CD8-positive, alpha-beta memory T cell (primary cell): ENCODE measurements around the gene ATN1. TPM values are rescaled to one million over a fixed set of nuclear protein-coding genes. Genes with fewer than 3 reads are reported as not detected.

Source experiments
- CTCF ChIA-PET: fragments of 350-600 bp; sonication (Branson Sonifier 250); formaldehyde crosslinking; loops from one replicate; lab custom pipeline; 2021; ENCODE audit warnings: antibody characterized with exemption; lab: Charles Lee
- POLR2A ChIA-PET: fragments of 350-600 bp; sonication (Branson Sonifier 250); formaldehyde crosslinking; loops from one replicate; lab custom pipeline; 2021; ENCODE audit warnings: antibody characterized with exemption; lab: Charles Lee
- DNase-seq, 5 donors: peaks; one replicate each; pipeline versions ENCODE4 v3.0.0 to v3.0.0-alpha.2; 2020 to 2022; ENCODE audit warnings: mixed read lengths in 1 of 5
- H3K27ac ChIP-seq: one replicate; pipeline ENCODE4 v1.7.0; 2013; ENCODE audit warnings: low read depth, mild to moderate bottlenecking, low read length, moderate library complexity
- H3K27me3 ChIP-seq: 2 replicates; pipeline ENCODE4 v1.7.0; 2013; ENCODE audit warnings: low read length, mild to moderate bottlenecking; ENCODE audit not compliant: insufficient read depth, poor library complexity, severe bottlenecking
- H3K36me3 ChIP-seq: 2 replicates; pipeline ENCODE4 v1.7.0; 2013; ENCODE audit warnings: mild to moderate bottlenecking, low read length, moderate library complexity; ENCODE audit not compliant: insufficient read depth
- H3K4me1 ChIP-seq: 2 replicates; pipeline ENCODE4 v1.7.0; 2013; ENCODE audit warnings: mild to moderate bottlenecking, low read length, moderate library complexity; ENCODE audit not compliant: insufficient read depth
- H3K4me3 ChIP-seq: 2 replicates; pipeline ENCODE4 v1.7.0; 2013; ENCODE audit warnings: mild to moderate bottlenecking, low read length
- H3K9me3 ChIP-seq: 2 replicates; pipeline ENCODE4 v1.7.0; 2013; ENCODE audit warnings: mild to moderate bottlenecking, low read length
- H3K27ac Mint-ChIP-seq, 8 donors: one replicate each; pipeline ENCODE4 v1.8.0; 2020 to 2021; ENCODE audit warnings: mixed read lengths in 8 of 8, mild to moderate bottlenecking in 6 of 8, inconsistent platforms in 3 of 8, moderate library complexity in 3 of 8
- H3K27me3 Mint-ChIP-seq, 2 donors: one replicate each; pipeline ENCODE4 v1.8.0; 2020 to 2021; ENCODE audit warnings: mixed read lengths in 2 of 2, mild to moderate bottlenecking in 1 of 2, moderate library complexity in 1 of 2
- H3K36me3 Mint-ChIP-seq, 3 donors: one replicate each; pipeline ENCODE4 v1.8.0; 2020 to 2021; ENCODE audit warnings: mixed read lengths in 3 of 3, inconsistent platforms in 1 of 3, mild to moderate bottlenecking in 1 of 3
- H3K4me1 Mint-ChIP-seq, 3 donors: one replicate each; pipeline ENCODE4 v1.8.0; 2020 to 2021; ENCODE audit warnings: mixed read lengths in 3 of 3, inconsistent platforms in 1 of 3, mild to moderate bottlenecking in 1 of 3
- H3K4me3 Mint-ChIP-seq, 7 donors: one replicate each; pipeline ENCODE4 v1.8.0; 2020 to 2021; ENCODE audit warnings: mixed read lengths in 7 of 7, mild to moderate bottlenecking in 6 of 7, moderate library complexity in 4 of 7, inconsistent platforms in 2 of 7
- H3K9me3 Mint-ChIP-seq, 5 donors: one replicate each; pipeline ENCODE4 v1.8.0; 2020 to 2022; ENCODE audit warnings: mixed read lengths in 5 of 5, mild to moderate bottlenecking in 3 of 5, moderate library complexity in 2 of 5, inconsistent platforms in 1 of 5
- polyA plus RNA-seq: library from polyadenylated mRNA; unstranded; fragments of 300-500 nt; fragmentation: Illumina TruSeq; gene quantifications from one replicate; pipeline ENCODE4 v1.2.3, GENCODE V29; 2021
- total RNA-seq, 2 experiments: library from RNA; stranded (reverse); gene quantifications; one replicate each; pipeline ENCODE4 v1.2.3, GENCODE V29; 2021

Gene ATN1
- total and polyA plus RNA-seq, 3 experiments from 2014 or later: 0.62 to 60.4 (median 54.8) TPM

DNA sequence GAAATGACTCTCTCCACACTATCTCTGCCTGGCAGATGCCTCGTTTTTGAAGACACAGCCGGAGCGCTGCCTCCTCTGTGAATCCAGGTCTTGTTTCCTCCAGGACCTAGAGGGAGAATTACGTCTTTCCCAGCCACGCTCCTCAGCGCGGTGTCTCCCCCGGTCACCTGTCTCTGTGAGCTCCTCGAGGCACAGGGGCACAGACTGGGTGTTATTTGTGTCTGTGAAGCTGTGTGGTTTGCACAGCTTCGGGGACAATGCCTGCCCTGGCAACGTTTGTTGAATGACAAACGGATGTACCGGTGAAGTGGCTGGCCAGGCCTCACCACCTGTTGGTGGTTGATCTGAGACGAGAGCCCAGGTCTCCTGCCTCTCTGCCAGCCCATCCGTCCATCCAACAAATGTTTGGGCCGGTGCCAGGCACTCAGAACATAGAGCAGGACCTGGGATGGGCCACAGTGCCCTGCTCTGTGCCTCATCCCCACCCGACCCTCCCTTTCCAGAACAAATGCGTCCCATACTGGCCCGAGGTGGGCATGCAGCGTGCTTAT lies 29.5 kb downstream of the ATN1 start:
- H3K9me3 ChIP-seq: no peaks in the 10 kb centered on the region
- peaks cover 88 to 100% (median 88%) of the 10 kb centered on the region in 3 donors for H3K4me1 Mint-ChIP-seq
- H3K27me3 Mint-ChIP-seq: no peaks in the 10 kb centered on the region
- peak in 4 of 5 donors; percentile 50 to 68 (median 56) for DNase-seq
- peak overlapping the region; percentile 65 to 99 (median 93) for H3K4me3 Mint-ChIP-seq
- CTCF ChIA-PET: interaction anchor here (0.9 to 13.3 kb wide), 9 partner anchors 7 to 156 kb away, joined by 3 to 815 read pairs (median 5); partner anchors contain the start of genes C12orf57, C1RL, PTPN6 and RNU7-1
- peaks cover 0 to 3% (median 0%) of the 10 kb centered on the region in 5 donors for H3K9me3 Mint-ChIP-seq
- H3K36me3 Mint-ChIP-seq: peaks cover 11 to 81% (median 15%) of the 10 kb centered on the region in 3 donors
- H3K36me3 ChIP-seq: peaks cover 48% of the 10 kb centered on the region
- H3K4me1 ChIP-seq: peaks cover 87% of the 10 kb centered on the region
- H3K27me3 ChIP-seq: no peaks in the 10 kb centered on the region
- POLR2A ChIA-PET: interaction anchor here (0.9 to 13.3 kb wide), 3 partner anchors 10 to 84 kb away, joined by 3 to 481 read pairs (median 13); partner anchors contain the start of genes C12orf57, PTPN6, RNU7-1 and SPSB2
- H3K27ac ChIP-seq: peak overlapping the region; percentile 54
- H3K27ac Mint-ChIP-seq: peak overlapping the region; percentile 94 to 100 (median 98)
- H3K4me3 ChIP-seq: no peak overlapping the region

DNA sequence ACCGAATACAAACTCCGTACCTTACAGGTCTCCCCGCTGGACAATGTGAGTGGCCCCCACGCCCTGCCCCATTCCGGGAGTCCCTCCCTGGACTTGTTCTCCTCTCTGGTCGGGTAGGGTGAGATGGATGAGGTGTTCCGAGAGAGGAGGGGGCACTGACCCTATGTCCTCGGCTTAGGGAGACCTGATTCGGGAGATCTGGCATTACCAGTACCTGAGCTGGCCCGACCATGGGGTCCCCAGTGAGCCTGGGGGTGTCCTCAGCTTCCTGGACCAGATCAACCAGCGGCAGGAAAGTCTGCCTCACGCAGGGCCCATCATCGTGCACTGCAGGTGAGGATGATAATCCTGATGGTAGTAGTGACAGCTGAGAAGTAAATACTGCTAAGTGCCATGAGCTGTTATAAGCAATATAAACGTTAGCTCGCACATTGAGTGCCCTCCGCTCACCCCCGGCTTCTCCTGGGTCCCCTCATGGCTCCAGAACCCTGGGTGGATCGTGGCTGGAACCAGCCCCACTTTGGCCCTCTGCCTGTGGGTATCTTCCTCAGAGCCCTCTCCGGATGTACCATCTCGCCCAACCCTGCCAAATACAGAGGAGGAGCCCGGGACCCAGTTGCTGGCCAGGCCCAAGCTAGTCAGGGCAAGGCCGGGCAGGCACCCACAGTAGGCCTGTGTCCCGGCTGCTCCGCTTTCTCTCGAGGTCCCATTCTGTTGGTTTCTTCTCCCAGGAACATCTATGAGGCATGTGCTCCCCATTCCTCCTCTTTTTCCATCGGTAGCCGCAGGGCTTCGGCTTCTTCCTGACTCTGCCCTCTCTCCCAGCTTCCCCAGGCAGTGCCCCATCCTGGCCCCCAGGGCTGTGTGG lies 30.2 kb downstream of the ATN1 start:
- peaks cover 85 to 95% (median 89%) of the 10 kb centered on the region in 3 donors for H3K4me1 Mint-ChIP-seq
- H3K9me3 Mint-ChIP-seq: peaks cover 0 to 3% (median 0%) of the 10 kb centered on the region in 5 donors
- ChIA-PET POLR2A (interaction anchor here (0.9 to 13.3 kb wide), 7 partner anchors 10 to 144 kb away, joined by 3 to 481 read pairs (median 4); partner anchors contain the start of genes ATN1, C12orf57, ENO2 and PTPN6), CTCF (interaction anchor here (1.2 to 13.3 kb wide), 9 partner anchors 8 to 155 kb away, joined by 3 to 815 read pairs (median 6); partner anchors contain the start of genes C12orf57, C1RL, PTPN6 and RNU7-1)
- Histone ChIP-seq H3K27ac (peak overlapping the region; percentile 65), H3K9me3 (no peaks in the 10 kb centered on the region), H3K36me3 (peaks cover 48% of the 10 kb centered on the region), H3K27me3 (no peaks in the 10 kb centered on the region), H3K4me3 (peak overlapping the region; percentile 54), H3K4me1 (peaks cover 94% of the 10 kb centered on the region)
- H3K36me3 Mint-ChIP-seq: peaks cover 11 to 73% (median 11%) of the 10 kb centered on the region in 3 donors
- peak overlapping the region; percentile 94 to 100 (median 98) for H3K27ac Mint-ChIP-seq
- DNase-seq: peak in 1 of 5 donors; percentile 50
- H3K27me3 Mint-ChIP-seq: no peaks in the 10 kb centered on the region
- H3K4me3 Mint-ChIP-seq: peak overlapping the region; percentile 76 to 94 (median 91)

DNA sequence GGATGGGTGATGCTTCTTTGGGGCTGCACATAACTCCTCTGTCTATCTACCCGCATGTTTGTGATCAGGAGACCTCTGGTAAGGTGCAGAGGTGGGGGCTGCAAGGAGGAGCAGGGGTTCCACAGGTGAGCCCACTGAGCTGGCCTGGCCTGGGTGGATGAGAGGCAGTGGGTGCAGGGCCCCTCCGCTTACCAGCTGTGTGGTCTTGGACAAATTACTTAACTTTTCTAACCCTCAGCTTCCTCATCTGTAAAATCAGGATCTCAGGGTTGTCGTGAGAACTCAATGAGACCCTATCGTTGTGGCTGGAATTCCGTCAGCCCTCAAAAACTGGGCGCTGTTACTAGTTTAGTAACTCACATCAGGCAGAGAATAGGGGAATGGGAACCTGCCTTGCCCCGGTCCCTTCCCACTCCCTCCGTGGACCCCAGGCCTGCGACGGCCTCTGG lies 30.9 kb downstream of the ATN1 start:
- Histone ChIP-seq H3K36me3 (peaks cover 48% of the 10 kb centered on the region), H3K27me3 (no peaks in the 10 kb centered on the region), H3K4me1 (peaks cover 92% of the 10 kb centered on the region), H3K4me3 (peak overlapping the region; percentile 54), H3K27ac (peak overlapping the region; percentile 65), H3K9me3 (no peaks in the 10 kb centered on the region)
- peak in 1 of 5 donors; percentile 49 for DNase-seq
- peaks cover 0 to 3% (median 0%) of the 10 kb centered on the region in 5 donors for H3K9me3 Mint-ChIP-seq
- peak overlapping the region; percentile 94 to 100 (median 98) for H3K27ac Mint-ChIP-seq
- H3K4me3 Mint-ChIP-seq: peak overlapping the region; percentile 76 to 94 (median 91)
- POLR2A ChIA-PET: interaction anchor here (1.0 to 13.3 kb wide), 8 partner anchors 11 to 143 kb away, joined by 3 to 481 read pairs (median 5); partner anchors contain the start of genes ATN1, C12orf57, ENO2 and PTPN6
- no peaks in the 10 kb centered on the region for H3K27me3 Mint-ChIP-seq
- H3K4me1 Mint-ChIP-seq: peaks cover 83 to 89% (median 83%) of the 10 kb centered on the region in 3 donors
- CTCF ChIA-PET: interaction anchor here (1.2 to 13.3 kb wide), 9 partner anchors 10 to 155 kb away, joined by 3 to 815 read pairs (median 7); partner anchors contain the start of genes C12orf57, C1RL, PTPN6 and RNU7-1
- H3K36me3 Mint-ChIP-seq: peaks cover 11 to 68% (median 11%) of the 10 kb centered on the region in 3 donors

DNA sequence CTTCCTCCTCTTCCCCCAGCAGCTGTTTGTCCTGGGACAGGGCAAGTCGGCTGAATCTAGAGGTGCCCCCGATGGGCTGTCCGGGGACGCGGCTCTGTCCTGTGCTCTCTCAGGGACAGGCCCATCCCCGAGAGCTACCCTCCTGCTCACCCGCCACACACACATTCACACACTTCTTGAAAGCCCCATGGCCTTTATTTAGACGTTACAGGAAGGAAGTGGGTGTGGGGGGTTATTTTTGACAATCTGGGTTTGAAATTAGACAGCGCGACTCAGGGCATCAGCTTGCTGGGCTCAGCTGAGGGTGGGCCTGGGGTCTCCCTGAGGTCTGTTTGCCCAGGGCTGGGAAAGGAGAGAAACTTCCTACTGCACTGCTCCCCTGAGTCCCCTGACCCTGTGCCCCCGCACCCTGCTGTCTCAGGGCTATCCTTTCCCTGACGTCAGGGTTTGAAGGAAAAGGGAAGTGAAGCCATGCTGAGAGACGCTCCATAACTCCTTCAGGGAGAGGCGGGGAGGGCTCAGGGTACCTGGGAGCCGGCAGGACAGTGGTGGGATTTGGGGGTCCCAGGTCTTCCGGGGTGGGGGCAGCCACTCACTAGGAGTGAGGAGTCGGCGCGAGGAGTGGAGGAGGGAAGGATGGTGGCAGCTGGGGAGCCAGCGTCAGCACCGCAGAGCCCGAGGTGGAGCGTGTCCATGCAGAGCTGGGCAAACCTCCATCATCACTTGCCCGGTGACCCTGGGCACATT lies 31.5 kb downstream of the ATN1 start:
- no peaks in the 10 kb centered on the region for H3K27me3 ChIP-seq
- H3K4me3 Mint-ChIP-seq: peak overlapping the region; percentile 76 to 94 (median 91)
- peak overlapping the region; percentile 94 to 100 (median 98) for H3K27ac Mint-ChIP-seq
- peak overlapping the region; percentile 65 for H3K27ac ChIP-seq
- peaks cover 48% of the 10 kb centered on the region for H3K36me3 ChIP-seq
- POLR2A ChIA-PET: interaction anchor here (1.0 to 13.3 kb wide), 10 partner anchors 10 to 143 kb away, joined by 3 to 481 read pairs (median 4); partner anchors contain the start of genes ATN1, C12orf57, ENO2 and LPCAT3
- no peaks in the 10 kb centered on the region for H3K9me3 ChIP-seq
- CTCF ChIA-PET: interaction anchor here (1.2 to 13.3 kb wide), 10 partner anchors 9 to 154 kb away, joined by 3 to 815 read pairs (median 7); partner anchors contain the start of genes C12orf57, C1RL, PTPN6 and RNU7-1
- H3K27me3 Mint-ChIP-seq: no peaks in the 10 kb centered on the region
- DNase-seq: peak; percentile 68 to 88 (median 83)
- no peaks in the 10 kb centered on the region for H3K9me3 Mint-ChIP-seq
- peaks cover 77 to 88% (median 78%) of the 10 kb centered on the region in 3 donors for H3K4me1 Mint-ChIP-seq
- peaks cover 11 to 62% (median 11%) of the 10 kb centered on the region in 3 donors for H3K36me3 Mint-ChIP-seq
- H3K4me1 ChIP-seq: peaks cover 87% of the 10 kb centered on the region
- peak overlapping the region; percentile 54 for H3K4me3 ChIP-seq

DNA sequence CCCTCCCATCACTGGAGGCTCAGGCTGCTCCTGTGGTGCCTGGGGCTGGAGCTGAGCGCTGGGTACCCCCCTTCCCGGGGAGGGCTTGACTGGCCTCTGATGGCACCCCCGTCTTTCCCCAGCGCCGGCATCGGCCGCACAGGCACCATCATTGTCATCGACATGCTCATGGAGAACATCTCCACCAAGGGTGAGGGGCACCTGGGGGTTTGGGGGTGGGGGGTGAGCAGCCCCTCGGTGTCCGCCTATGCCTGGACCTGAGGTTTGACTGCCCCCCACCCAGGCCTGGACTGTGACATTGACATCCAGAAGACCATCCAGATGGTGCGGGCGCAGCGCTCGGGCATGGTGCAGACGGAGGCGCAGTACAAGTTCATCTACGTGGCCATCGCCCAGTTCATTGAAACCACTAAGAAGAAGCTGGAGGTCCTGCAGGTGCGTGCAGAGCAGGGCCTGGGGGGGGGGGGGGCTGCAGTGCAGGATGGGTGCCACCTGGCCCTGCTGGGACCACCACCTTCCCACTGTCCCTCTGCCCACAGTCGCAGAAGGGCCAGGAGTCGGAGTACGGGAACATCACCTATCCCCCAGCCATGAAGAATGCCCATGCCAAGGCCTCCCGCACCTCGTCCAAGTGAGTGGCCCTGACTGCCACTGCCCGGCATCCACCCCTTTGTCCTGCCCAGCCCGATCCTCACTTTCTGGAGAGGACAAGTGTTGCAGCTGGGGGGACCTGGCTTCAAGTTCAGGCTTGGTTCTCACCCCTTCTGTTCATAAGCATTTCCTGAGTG lies 32.2 kb downstream of the ATN1 start:
- H3K4me1 ChIP-seq: peaks cover 87% of the 10 kb centered on the region
- no peaks in the 10 kb centered on the region for H3K27me3 ChIP-seq
- Mint-ChIP-seq H3K36me3 (peaks cover 11 to 56% (median 11%) of the 10 kb centered on the region in 3 donors), H3K4me1 (peaks cover 72 to 88% (median 78%) of the 10 kb centered on the region in 3 donors), H3K4me3 (peak overlapping the region; percentile 55 to 92 (median 85)), H3K27me3 (no peaks in the 10 kb centered on the region), H3K9me3 (no peaks in the 10 kb centered on the region), H3K27ac (peak overlapping the region; percentile 94 to 100 (median 99))
- H3K36me3 ChIP-seq: peaks cover 42% of the 10 kb centered on the region
- POLR2A ChIA-PET: interaction anchor here (1.0 to 13.3 kb wide), 10 partner anchors 9 to 95 kb away, joined by 3 to 481 read pairs (median 6); partner anchors contain the start of genes C12orf57, LPCAT3, PTPN6 and RNU7-1
- peak overlapping the region; percentile 54 for H3K4me3 ChIP-seq
- DNase-seq: peak in 1 of 5 donors; percentile 52
- CTCF ChIA-PET: interaction anchor here (1.2 to 13.3 kb wide), 8 partner anchors 9 to 153 kb away, joined by 3 to 815 read pairs (median 14); partner anchors contain the start of genes ATN1, C12orf57, PTPN6 and RNU7-1
- H3K27ac ChIP-seq: peak overlapping the region; percentile 86
- H3K9me3 ChIP-seq: no peaks in the 10 kb centered on the region

DNA sequence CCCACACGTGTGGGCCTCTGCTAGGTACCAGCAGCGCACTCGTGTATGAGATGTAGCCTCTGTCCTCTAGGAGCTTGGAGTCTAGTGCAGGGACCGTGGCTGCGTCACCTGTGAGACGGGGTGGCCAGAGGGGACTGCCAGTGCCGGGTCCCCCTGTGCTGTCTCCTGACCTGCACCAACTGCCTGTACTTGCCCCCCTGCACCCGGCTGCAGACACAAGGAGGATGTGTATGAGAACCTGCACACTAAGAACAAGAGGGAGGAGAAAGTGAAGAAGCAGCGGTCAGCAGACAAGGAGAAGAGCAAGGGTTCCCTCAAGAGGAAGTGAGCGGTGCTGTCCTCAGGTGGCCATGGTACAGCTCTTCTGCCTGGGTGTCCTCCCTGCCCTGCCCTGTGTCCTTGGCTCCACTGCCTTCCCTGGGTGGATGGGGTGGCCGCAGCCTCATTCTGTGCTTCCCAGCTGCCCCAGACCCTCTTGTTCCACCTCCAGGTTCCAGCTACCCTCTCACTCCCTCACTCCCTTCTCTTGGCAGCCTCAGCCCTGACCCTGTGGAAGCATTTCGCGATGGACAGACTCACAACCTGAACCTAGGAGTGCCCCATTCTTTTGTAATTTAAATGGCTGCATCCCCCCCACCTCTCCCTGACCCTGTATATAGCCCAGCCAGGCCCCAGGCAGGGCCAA lies 33.0 kb downstream of the ATN1 start:
- no peaks in the 10 kb centered on the region for H3K9me3 Mint-ChIP-seq
- H3K9me3 ChIP-seq: no peaks in the 10 kb centered on the region
- DNase-seq: peak in 2 of 5 donors; percentile 53 to 64
- H3K27ac Mint-ChIP-seq: peak overlapping the region; percentile 94 to 100 (median 98)
- ChIA-PET POLR2A (interaction anchor here (0.7 to 13.3 kb wide), 11 partner anchors 13 to 96 kb away, joined by 3 to 481 read pairs (median 6); partner anchors contain the start of genes C12orf57, LPCAT3, PTPN6 and RNU7-1), CTCF (interaction anchor here (1.2 to 13.3 kb wide), 9 partner anchors 9 to 93 kb away, joined by 3 to 815 read pairs (median 8); partner anchors contain the start of genes ATN1, C12orf57, PTPN6 and RNU7-1)
- no peaks in the 10 kb centered on the region for H3K27me3 Mint-ChIP-seq
- H3K36me3 ChIP-seq: peaks cover 45% of the 10 kb centered on the region
- peaks cover 84% of the 10 kb centered on the region for H3K4me1 ChIP-seq
- peaks cover 67 to 85% (median 77%) of the 10 kb centered on the region in 3 donors for H3K4me1 Mint-ChIP-seq
- H3K4me3 ChIP-seq: peak overlapping the region; percentile 4
- H3K27me3 ChIP-seq: no peaks in the 10 kb centered on the region
- H3K27ac ChIP-seq: peak overlapping the region; percentile 86
- peaks cover 11 to 57% (median 16%) of the 10 kb centered on the region in 3 donors for H3K36me3 Mint-ChIP-seq
- peak overlapping the region; percentile 80 to 92 (median 85) for H3K4me3 Mint-ChIP-seq
